PC-9 (cell line): ENCODE results near the gene SPRED1.

Source experiments
- CTCF ChIP-seq: fragments of 200-600 bp; sonication (generic); conservative IDR thresholded peaks from 2 replicates; pipeline ENCODE4 v1.6.1; 2017; ENCODE audit warnings: mixed run types, antibody characterized with exemption, mild to moderate bottlenecking, moderate library complexity
- EZH2 ChIP-seq: fragments of 200-600 bp; sonication (generic); IDR thresholded peaks from 2 replicates; pipeline ENCODE4 v1.8.0; 2017; ENCODE audit warnings: antibody characterized with exemption, low read depth

GRCh38 chr15:38275959-38276358, 23.3 kb downstream of the SPRED1 start:
- TF ChIP-seq EZH2 (no peak), CTCF (no peak)
